Sigmoid colon (tissue), 7 donors: Measurements from ENCODE around the gene OSBPL5. TPM values are rescaled to one million over a fixed set of nuclear protein-coding genes. Genes with fewer than 3 reads are reported as not detected.

Experiments used
- DNase-seq: peaks from one replicate; pipeline ENCODE4 v3.0.0-alpha.2; 2019
- H3K27ac ChIP-seq, 4 donors: fragments of 200-600 bp; sonication (generic); one replicate each; pipeline ENCODE4 v1.5.1; 2016 to 2019; ENCODE audit warnings: mild to moderate bottlenecking in 1 of 4
- H3K27me3 ChIP-seq, 3 donors: fragments of 200-600 bp; sonication (generic); one replicate each; pipeline ENCODE4 v1.5.1; 2019; ENCODE audit warnings: mild to moderate bottlenecking in 1 of 3
- H3K36me3 ChIP-seq, 4 donors: fragments of 200-600 bp; sonication (generic); one replicate each; pipeline ENCODE4 v1.5.1; 2016 to 2019
- H3K4me1 ChIP-seq, 4 donors: fragments of 200-600 bp; sonication (generic); one replicate each; pipeline ENCODE4 v1.5.1; 2017 to 2019
- H3K4me3 ChIP-seq, 4 donors: fragments of 200-600 bp; sonication (generic); one replicate each; pipeline ENCODE4 v1.5.1; 2017 to 2019; ENCODE audit warnings: mild to moderate bottlenecking in 2 of 4, moderate library complexity in 1 of 4
- H3K9me3 ChIP-seq, 4 donors: fragments of 200-600 bp in 3 of 4; sonication (generic) in 3 of 4; one replicate each; pipeline versions ENCODE4 v1.5.1 to v1.6.1; 2013 to 2019
- CTCF ChIP-seq, 4 experiments: fragments of 450-650 bp in 3 of 4; fragments of 200-600 bp in 1 of 4; IDR thresholded peaks; one replicate each; pipeline ENCODE4 v1.5.1; 2016 to 2019; ENCODE audit warnings: antibody characterized with exemption in 4 of 4, mild to moderate bottlenecking in 3 of 4, moderate library complexity in 2 of 4
- EP300 ChIP-seq, 4 donors: sonication (generic); formaldehyde crosslinking; IDR thresholded peaks; one replicate each; pipeline ENCODE4 v1.6.1; 2017; ENCODE audit warnings: antibody characterized with exemption in 4 of 4
- POLR2A ChIP-seq, 2 donors: fragments of 450-650 bp; IDR thresholded peaks; one replicate each; pipeline ENCODE4 v1.6.1; 2016; ENCODE audit warnings: antibody characterized with exemption in 2 of 2, mild to moderate bottlenecking in 2 of 2, moderate library complexity in 2 of 2
- POLR2AphosphoS5 ChIP-seq, 4 donors: sonication (generic); formaldehyde crosslinking; IDR thresholded peaks; one replicate each; pipeline ENCODE4 v1.6.1; 2017; ENCODE audit warnings: antibody characterized with exemption in 4 of 4
- WGBS, 2 donors: extraction: QIAGEN DNeasy Blood & Tissue Kit; methylation state at CpG; one replicate each; pipeline ENCODE4 v1.1.7; 2013; 5-methylcytosine and 5-hydroxymethylcytosine counted together
- intact Hi-C: fragments of 100-400 bp; cut with DNase I; formaldehyde crosslinking; loops from one replicate; pipeline ENCODE4 v1.15.1; 2023
- polyA plus RNA-seq, 3 donors: library from polyadenylated mRNA; stranded (reverse); fragments of 200-250 nt; gene quantifications; one replicate each; pipeline ENCODE4 v1.2.3, GENCODE V29; 2013
- total RNA-seq, 4 donors: library from RNA; depleted of rRNA; stranded (reverse); fragments of >200 nt; gene quantifications; one replicate each; pipeline ENCODE4 v1.1.0, GENCODE V29; 2016
- donor health status: healthy with polysubstance abuse.
- donor health status: Bipolar disorder and iron deficiency.
- donor health status: healthy.

The OSBPL5 gene
- total and polyA plus RNA-seq, 7 donors = 16.6 to 69.2 (median 29.8) TPM

- 90 to 92% methylated on average over 29 of the region's 29 CpGs for WGBS, 2 donors
- DNase-seq = no peak
- Histone ChIP-seq H3K4me1 (peaks cover 0 to 95% (median 80%) of the 10 kb centered on the region in 4 donors), H3K4me3 (no peak overlapping the region), H3K9me3 (no peaks in the 10 kb centered on the region), H3K27me3 (no peaks in the 10 kb centered on the region), H3K36me3 (peaks cover 0 to 4% (median 0%) of the 10 kb centered on the region in 4 donors), H3K27ac (peak overlapping the region; percentile 76 to 96 (median 92))
- TF ChIP-seq POLR2A (IDR thresholded peaks at IDR 0.05) (no peak), POLR2AphosphoS5 (IDR thresholded peaks at IDR 0.05) (no peak), CTCF (IDR thresholded peaks at IDR 0.05) (no peak), EP300 (IDR thresholded peaks at IDR 0.05) (no peak)
- intact Hi-C loops = no loop called here
Measured at GRCh38 chr11:3152471-3153110, 12.5 kb downstream of the OSBPL5 start.

GRCh38 chr11:3150726-3151125 is 14.4 kb downstream of the OSBPL5 start:
- Histone ChIP-seq H3K27ac (no peak overlapping the region), H3K36me3 (peaks cover 0 to 4% (median 0%) of the 10 kb centered on the region in 4 donors), H3K4me1 (peaks cover 0 to 97% (median 80%) of the 10 kb centered on the region in 4 donors), H3K4me3 (no peak overlapping the region), H3K9me3 (no peaks in the 10 kb centered on the region), H3K27me3 (no peaks in the 10 kb centered on the region)
- intact Hi-C loops = no loop called here
- no peak for TF ChIP-seq CTCF (IDR thresholded peaks at IDR 0.05)
- TF ChIP-seq POLR2A (IDR thresholded peaks at IDR 0.05) = no peak
- no peak for TF ChIP-seq EP300 (IDR thresholded peaks at IDR 0.05)
- TF ChIP-seq POLR2AphosphoS5 (IDR thresholded peaks at IDR 0.05) = no peak
- DNase-seq = no peak
- 94 to 95% methylated on average over 14 of the region's 14 CpGs for WGBS, 2 donors

DNA sequence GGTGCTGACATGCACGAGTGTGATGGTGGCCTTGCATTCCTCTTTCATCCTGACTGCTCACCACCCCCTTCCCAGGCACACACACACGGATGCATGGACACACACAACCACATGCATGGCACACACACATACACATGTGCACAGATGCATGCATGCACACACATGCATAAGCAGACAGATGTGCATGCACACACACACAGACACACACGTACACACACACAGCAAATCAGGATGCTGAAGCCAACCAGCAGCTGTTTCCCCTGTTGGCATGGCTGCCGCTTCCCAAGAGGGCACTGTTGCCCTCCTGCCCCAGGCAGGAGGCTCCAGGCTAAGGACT is 15.3 kb downstream of the OSBPL5 start:
- Histone ChIP-seq H3K9me3 (no peaks in the 10 kb centered on the region), H3K36me3 (peaks cover 0 to 4% (median 0%) of the 10 kb centered on the region in 4 donors), H3K27ac (no peak overlapping the region), H3K4me3 (no peak overlapping the region), H3K4me1 (peaks cover 0 to 93% (median 71%) of the 10 kb centered on the region in 4 donors), H3K27me3 (no peaks in the 10 kb centered on the region)
- DNase-seq = no peak
- no peak for TF ChIP-seq POLR2AphosphoS5 (IDR thresholded peaks at IDR 0.05)
- no peak for TF ChIP-seq POLR2A (IDR thresholded peaks at IDR 0.05)
- no peak for TF ChIP-seq EP300 (IDR thresholded peaks at IDR 0.05)
- TF ChIP-seq CTCF (IDR thresholded peaks at IDR 0.05) = no peak
- intact Hi-C loops = no loop called here
- 85 to 87% methylated on average over 4 of the region's 4 CpGs for WGBS, 2 donors

DNA sequence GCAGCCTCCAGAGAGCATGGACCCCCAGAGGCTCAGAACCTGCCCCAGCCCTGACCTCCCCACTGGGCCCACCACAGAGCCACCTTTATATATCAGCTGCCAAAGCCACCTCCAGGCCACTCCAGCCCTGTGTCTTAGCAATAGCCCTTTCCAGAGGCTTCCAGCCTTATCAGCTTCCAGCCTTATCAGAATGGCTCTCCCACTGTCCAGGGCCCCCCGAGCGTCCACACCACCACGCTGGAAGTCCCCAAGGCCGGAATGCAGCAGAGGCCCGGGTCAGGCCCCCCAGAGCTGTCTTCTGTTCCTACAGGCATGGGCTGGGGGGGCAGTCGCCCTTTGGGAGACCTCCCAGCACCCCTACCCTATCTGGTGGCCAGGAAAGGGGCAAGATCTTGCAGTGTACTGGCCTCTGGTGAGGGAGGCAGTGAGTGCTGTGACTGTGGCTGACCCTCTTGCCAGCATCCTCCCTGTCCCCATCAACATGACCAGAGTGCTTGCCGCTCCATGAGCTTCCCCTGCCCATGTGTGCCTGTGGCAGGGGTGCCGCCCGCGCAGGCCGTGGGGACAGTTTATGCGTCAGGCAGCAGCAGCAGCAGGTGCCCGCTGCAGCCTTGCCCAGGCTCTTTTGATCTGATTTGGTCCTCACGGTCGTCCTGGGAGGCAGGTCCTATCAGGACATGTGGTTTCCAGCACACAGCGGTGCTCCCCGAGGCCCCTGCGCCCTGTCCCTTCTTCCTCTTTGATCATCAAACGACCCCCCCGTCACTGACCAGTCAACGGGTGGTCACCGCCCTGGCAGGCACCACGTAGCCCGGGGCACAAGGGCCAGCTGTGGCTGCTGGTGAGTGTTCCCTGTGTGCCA is 15.9 kb downstream of the OSBPL5 start:
- H3K4me1 ChIP-seq = peaks cover 0 to 90% (median 65%) of the 10 kb centered on the region in 4 donors
- H3K9me3 ChIP-seq = no peaks in the 10 kb centered on the region
- WGBS, 2 donors = 78 to 85% methylated on average over 24 of the region's 24 CpGs
- peaks cover 0 to 4% (median 0%) of the 10 kb centered on the region in 4 donors for H3K36me3 ChIP-seq
- no peak for DNase-seq
- no peaks in the 10 kb centered on the region for H3K27me3 ChIP-seq
- no peak overlapping the region for H3K4me3 ChIP-seq
- no peak overlapping the region for H3K27ac ChIP-seq
- intact Hi-C loops = no loop called here
- TF ChIP-seq POLR2A (IDR thresholded peaks at IDR 0.05) = no peak

DNA sequence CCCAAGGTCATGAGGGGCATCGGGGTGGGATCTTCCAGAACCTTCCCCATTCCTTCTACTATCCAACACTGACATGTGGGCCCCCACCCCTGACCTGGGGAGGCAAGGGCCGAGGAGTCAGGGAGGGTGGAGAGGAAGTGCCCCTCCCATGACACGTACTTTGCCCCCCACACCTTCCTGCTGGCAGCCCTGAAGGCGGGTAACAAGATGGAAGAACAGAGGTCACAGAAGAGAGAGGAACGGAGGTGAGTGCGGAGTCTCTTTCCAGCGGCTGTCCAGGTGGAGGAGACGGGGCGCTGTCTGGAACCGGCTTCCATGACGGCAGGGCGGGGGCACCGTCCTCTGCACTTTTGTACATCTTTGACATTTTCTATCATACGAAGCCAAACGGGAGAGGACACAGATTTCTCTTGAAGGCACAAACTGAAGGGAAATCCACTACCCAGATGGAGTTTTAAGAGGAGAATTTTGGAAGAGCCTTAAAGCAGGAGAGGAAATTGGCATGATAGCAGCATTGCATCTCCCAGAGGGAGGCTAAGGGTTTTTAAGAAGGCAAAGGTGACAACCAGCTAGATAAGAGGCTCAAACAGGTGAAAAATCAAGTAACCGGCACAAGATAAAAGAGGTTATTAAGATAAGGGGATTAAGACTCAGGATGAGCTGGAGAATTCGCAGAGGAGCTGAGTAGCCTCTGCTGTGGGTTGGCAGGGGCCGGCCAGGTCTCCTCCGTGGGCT is 16.7 kb downstream of the OSBPL5 start:
- Histone ChIP-seq H3K4me3 (no peak overlapping the region), H3K4me1 (peaks cover 0 to 90% (median 57%) of the 10 kb centered on the region in 4 donors), H3K27ac (no peak overlapping the region), H3K36me3 (peaks cover 0 to 4% (median 0%) of the 10 kb centered on the region in 4 donors), H3K27me3 (no peaks in the 10 kb centered on the region), H3K9me3 (no peaks in the 10 kb centered on the region)
- intact Hi-C loops = no loop called here
- no peak for DNase-seq
- TF ChIP-seq CTCF (IDR thresholded peaks at IDR 0.05) (no peak), POLR2A (IDR thresholded peaks at IDR 0.05) (no peak), EP300 (IDR thresholded peaks at IDR 0.05) (no peak)
- 33 to 71% methylated on average over 19 of the region's 19 CpGs for WGBS, 2 donors
